Liver (tissue), 5 donors: ENCODE data around the gene PKN2. TPM values are rescaled to one million over a fixed set of nuclear protein-coding genes. Genes with fewer than 3 reads are reported as not detected.

Experiments used
- polyA plus RNA-seq, 2 donors: library from polyadenylated mRNA; stranded (reverse) in 1 of 2; unstranded in 1 of 2; fragments of 200-250 nt in 1 of 2; fragments of >200 nt in 1 of 2; fragmentation: Nextera tagmentation in 1 of 2; extraction: Ambion mirVana in 1 of 2; gene quantifications; one replicate each; pipeline versions ENCODE4 v1.2.1 to v1.2.3, GENCODE V29; 2013 to 2015
- small RNA-seq: library from RNA; depleted of rRNA; stranded (forward); fragments of <200 nt; gene quantifications from one replicate; pipeline ENCODE3, GENCODE V24; 2014
- total RNA-seq, 2 donors: library from RNA; depleted of rRNA; stranded (reverse); fragments of >200 nt; gene quantifications; one replicate each; pipeline ENCODE4 v1.2.3, GENCODE V29; 2014
- donor health status: healthy.
- donor health status: healthy.
- donor health status: healthy.

PKN2 gene
- total and polyA plus RNA-seq, 4 donors, result 4.4 to 20.7 (median 13.3) TPM

Small RNAs within 50 kb of the gene (small RNA-seq; reads per million reads assigned to genes)
- not detected for gene RNU6-125P

Other genes starting within 250 kb of the PKN2 start
- 10 to 100 TPM; 26.5 to 50.6 TPM for gene GTF2B, start 207.3 kb downstream of the PKN2 start, total RNA-seq
- gene GTF2B, start 207.3 kb downstream of the PKN2 start, polyA plus RNA-seq, result 10 to 100 TPM; 13.5 to 20.4 TPM